HEK293 (cell line): Measurements from ENCODE around the gene STN1.

Experiments used
- CTCF ChIA-PET: fragments of 350-600 bp; formaldehyde crosslinking; extraction: SDS; loops from one replicate; lab custom pipeline; 2021; ENCODE audit warnings: antibody characterized with exemption; lab: Yijun Ruan, JAX
- POLR2A ChIA-PET: fragments of 300-600 bp; formaldehyde crosslinking; extraction: SDS; loops from one replicate; lab custom pipeline; 2020; ENCODE audit warnings: antibody characterized with exemption, inconsistent platforms; lab: Yijun Ruan, JAX
- H3K27ac ChIP-seq: fragments of 200-500 bp; sonication (Bioruptor generic); 2 replicates; pipeline ENCODE4 v1.5.1; 2014; ENCODE audit warnings: low read depth, low read length, control low read depth, inconsistent platforms; ENCODE audit errors: extremely low read depth
- H3K36me3 ChIP-seq, 2 experiments: fragments of 200-500 bp in 1 of 2; sonication (Bioruptor generic) in 1 of 2; 1 replicate in 1 of 2; 2 replicates in 1 of 2; pipeline ENCODE4 v1.5.1; 2014 to 2017; ENCODE audit warnings: inconsistent platforms in 2 of 2, low read length in 2 of 2; ENCODE audit not compliant: control insufficient read depth in 2 of 2, insufficient read depth in 1 of 2
- H3K4me1 ChIP-seq: fragments of 200-500 bp; sonication (Bioruptor generic); 2 replicates; pipeline ENCODE4 v1.5.1; 2014; ENCODE audit warnings: mild to moderate bottlenecking, low read length, inconsistent platforms; ENCODE audit not compliant: control insufficient read depth, insufficient read depth
- H3K4me3 ChIP-seq: 2 replicates; pipeline ENCODE4 v1.5.1; 2011; ENCODE audit warnings: low read depth, mild to moderate bottlenecking, control low read depth, low read length, moderate library complexity
- H3K9me3 ChIP-seq: fragments of 200-500 bp; sonication (Bioruptor generic); 2 replicates; pipeline ENCODE4 v1.5.1; 2014; ENCODE audit warnings: low read depth, low read length, inconsistent platforms; ENCODE audit not compliant: control insufficient read depth, insufficient read depth
- GLIS2 ChIP-seq: fragments of 450-650 bp; formaldehyde crosslinking; IDR thresholded peaks from 2 replicates; pipeline ENCODE4 v1.5.1; 2016; ENCODE audit warnings: missing biosample characterization, missing genetic modification characterization
- HOXA7 ChIP-seq: sonication (generic); formaldehyde crosslinking; IDR thresholded peaks from 2 replicates; pipeline ENCODE4 v1.8.1; 2022; ENCODE audit warnings: missing genetic modification reagents, borderline replicate concordance
- SCRT1 ChIP-seq: fragments of 450-650 bp; formaldehyde crosslinking; IDR thresholded peaks from 2 replicates; pipeline ENCODE4 v1.5.1; 2016; ENCODE audit warnings: missing biosample characterization, missing genetic modification characterization, borderline replicate concordance
- SP2 ChIP-seq: fragments of 450-650 bp; formaldehyde crosslinking; IDR thresholded peaks from 2 replicates; pipeline ENCODE4 v1.5.1; 2016; ENCODE audit warnings: missing biosample characterization, missing genetic modification characterization
- SP3 ChIP-seq: fragments of 450-650 bp; formaldehyde crosslinking; IDR thresholded peaks from 2 replicates; pipeline ENCODE4 v1.5.1; 2016; ENCODE audit warnings: missing biosample characterization, missing genetic modification characterization
- ZNF132 ChIP-seq: fragments of 450-650 bp; formaldehyde crosslinking; IDR thresholded peaks from 2 replicates; pipeline ENCODE4 v1.5.1; 2017; ENCODE audit warnings: missing biosample characterization, missing genetic modification characterization, borderline replicate concordance
- ZNF2 ChIP-seq: fragments of 450-650 bp; formaldehyde crosslinking; IDR thresholded peaks from 2 replicates; pipeline ENCODE4 v1.5.1; 2016; ENCODE audit warnings: missing biosample characterization, missing genetic modification characterization
- ZNF239 ChIP-seq: fragments of 450-650 bp; formaldehyde crosslinking; IDR thresholded peaks from 2 replicates; pipeline ENCODE4 v1.5.1; 2016; ENCODE audit warnings: missing biosample characterization, missing genetic modification characterization
- ZNF311 ChIP-seq: fragments of 450-650 bp; formaldehyde crosslinking; IDR thresholded peaks from 2 replicates; pipeline ENCODE4 v1.5.1; 2017; ENCODE audit warnings: missing biosample characterization, missing genetic modification characterization, borderline replicate concordance
- ZNF350 ChIP-seq: fragments of 450-650 bp; formaldehyde crosslinking; IDR thresholded peaks from 2 replicates; pipeline ENCODE4 v1.5.0; 2017; ENCODE audit warnings: missing biosample characterization, mild to moderate bottlenecking, missing genetic modification characterization
- ZNF394 ChIP-seq: fragments of 450-650 bp; formaldehyde crosslinking; IDR thresholded peaks from 2 replicates; pipeline ENCODE4 v1.5.1; 2016; ENCODE audit warnings: missing biosample characterization, missing genetic modification characterization, mild to moderate bottlenecking, moderate library complexity, borderline replicate concordance
- ZNF423 ChIP-seq: fragments of 450-650 bp; formaldehyde crosslinking; IDR thresholded peaks from 2 replicates; pipeline ENCODE4 v1.5.1; 2016; ENCODE audit warnings: missing biosample characterization, missing genetic modification characterization
- ZNF433 ChIP-seq: fragments of 450-650 bp; formaldehyde crosslinking; IDR thresholded peaks from 2 replicates; pipeline ENCODE4 v1.5.1; 2016; ENCODE audit warnings: missing biosample characterization, missing genetic modification characterization, low read depth
- ZNF48 ChIP-seq: fragments of 450-650 bp; formaldehyde crosslinking; IDR thresholded peaks from 2 replicates; pipeline ENCODE4 v1.5.1; 2016; ENCODE audit warnings: missing biosample characterization, missing genetic modification characterization
- ZNF501 ChIP-seq: fragments of 450-650 bp; formaldehyde crosslinking; IDR thresholded peaks from 2 replicates; pipeline ENCODE4 v1.5.1; 2016; ENCODE audit warnings: missing biosample characterization, missing genetic modification characterization
- ZNF549 ChIP-seq: fragments of 450-650 bp; IDR thresholded peaks from 2 replicates; pipeline ENCODE4 v1.5.1; 2018; ENCODE audit warnings: missing biosample characterization, missing genetic modification characterization, mild to moderate bottlenecking, inconsistent platforms, moderate library complexity
- ZNF561 ChIP-seq: fragments of 450-650 bp; IDR thresholded peaks from 2 replicates; pipeline ENCODE4 v1.5.1; 2018; ENCODE audit warnings: missing biosample characterization, missing genetic modification characterization, borderline replicate concordance
- ZNF777 ChIP-seq: fragments of 450-650 bp; formaldehyde crosslinking; IDR thresholded peaks from 2 replicates; pipeline ENCODE4 v1.5.1; 2017; ENCODE audit warnings: missing biosample characterization, missing genetic modification characterization, borderline replicate concordance
- ZNF830 ChIP-seq: fragments of 450-650 bp; IDR thresholded peaks from 2 replicates; pipeline ENCODE4 v1.5.0; 2018; ENCODE audit warnings: missing biosample characterization, missing genetic modification characterization, low read depth, mild to moderate bottlenecking, moderate library complexity
- ZSCAN30 ChIP-seq: fragments of 450-650 bp; IDR thresholded peaks from 2 replicates; pipeline ENCODE4 v1.5.1; 2018; ENCODE audit warnings: missing biosample characterization, mild to moderate bottlenecking, missing genetic modification characterization, moderate library complexity
- TF ChIP-seq, protein P1 (sequence below): fragments of 450-650 bp; formaldehyde crosslinking; IDR thresholded peaks from 2 replicates; pipeline ENCODE4 v1.5.1; 2016; ENCODE audit warnings: missing biosample characterization, missing genetic modification characterization, low read depth
- TF ChIP-seq, protein P2 (sequence below): fragments of 450-650 bp; formaldehyde crosslinking; IDR thresholded peaks from 2 replicates; pipeline ENCODE4 v1.5.1; 2016; ENCODE audit warnings: missing biosample characterization, missing genetic modification characterization

The STN1 gene

GRCh38 chr10:103911021-103911459, 6.9 kb downstream of the STN1 start:
- Histone ChIP-seq H3K27ac (no peak overlapping the region), H3K4me3 (no peak overlapping the region), H3K9me3 (no peaks in the 10 kb centered on the region), H3K36me3 (peaks cover 0 to 11% of the 10 kb centered on the region in 2 experiments; a peak in 1 of 3 replicates), H3K4me1 (peaks cover 8% of the 10 kb centered on the region; the same call in 1 of the 2 replicates)
- ChIA-PET POLR2A (no interaction called here), CTCF (interaction anchor here (0.6 to 0.7 kb wide), 3 partner anchors 21 to 439 kb away, joined by 3 to 5 read pairs (median 4); no protein-coding TSS in a partner anchor)
- TF ChIP-seq ZNF132 (tag by site-specific recombination) (no peak), ZNF394 (tag by site-specific recombination) (no peak), ZNF561 (no peak), GLIS2 (no peak), SP2 (no peak), SCRT1 (no peak)
- TF ChIP-seq, protein P1, sequence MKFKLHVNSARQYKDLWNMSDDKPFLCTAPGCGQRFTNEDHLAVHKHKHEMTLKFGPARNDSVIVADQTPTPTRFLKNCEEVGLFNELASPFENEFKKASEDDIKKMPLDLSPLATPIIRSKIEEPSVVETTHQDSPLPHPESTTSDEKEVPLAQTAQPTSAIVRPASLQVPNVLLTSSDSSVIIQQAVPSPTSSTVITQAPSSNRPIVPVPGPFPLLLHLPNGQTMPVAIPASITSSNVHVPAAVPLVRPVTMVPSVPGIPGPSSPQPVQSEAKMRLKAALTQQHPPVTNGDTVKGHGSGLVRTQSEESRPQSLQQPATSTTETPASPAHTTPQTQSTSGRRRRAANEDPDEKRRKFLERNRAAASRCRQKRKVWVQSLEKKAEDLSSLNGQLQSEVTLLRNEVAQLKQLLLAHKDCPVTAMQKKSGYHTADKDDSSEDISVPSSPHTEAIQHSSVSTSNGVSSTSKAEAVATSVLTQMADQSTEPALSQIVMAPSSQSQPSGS (tag by site-specific recombination): no peak

- CTCF ChIA-PET: interaction anchor here (0.6 to 1.5 kb wide), 4 partner anchors 21 to 440 kb away, joined by 3 to 5 read pairs (median 4); no protein-coding TSS in a partner anchor
Observed at GRCh38 chr10:103910442-103911012, 7.5 kb downstream of the STN1 start.

GRCh38 chr10:103905441-103905840, 12.5 kb downstream of the STN1 start:
- CTCF ChIA-PET: no interaction called here
- Histone ChIP-seq H3K4me1 (peaks cover 5% of the 10 kb centered on the region; the same call in 1 of the 2 replicates), H3K4me3 (no peak overlapping the region), H3K36me3 (peaks cover 0 to 14% of the 10 kb centered on the region in 2 experiments; a peak in 2 of 3 replicates), H3K9me3 (no peaks in the 10 kb centered on the region), H3K27ac (no peak overlapping the region)
- POLR2A ChIA-PET: no interaction called here
- TF ChIP-seq ZNF239 (no peak), ZNF48 (no peak), ZSCAN30 (tag by site-specific recombination) (no peak), ZNF350 (tag by site-specific recombination) (no peak)

More at GRCh38 chr10:103910442-103911012, 7.5 kb downstream of the STN1 start:
- TF ChIP-seq ZNF501 (tag by site-specific recombination) (no peak), HOXA7 (CRISPR knock-in tag) (no peak), ZNF423 (tag by site-specific recombination) (no peak), SP2 (no peak), ZNF2 (tag by site-specific recombination) (no peak), ZNF830 (tag by site-specific recombination) (no peak), ZNF311 (no peak), ZNF433 (no peak), ZNF549 (no peak), SP3 (tag by site-specific recombination) (no peak), GLIS2 (no peak), ZNF777 (no peak)
- TF ChIP-seq, protein P2, sequence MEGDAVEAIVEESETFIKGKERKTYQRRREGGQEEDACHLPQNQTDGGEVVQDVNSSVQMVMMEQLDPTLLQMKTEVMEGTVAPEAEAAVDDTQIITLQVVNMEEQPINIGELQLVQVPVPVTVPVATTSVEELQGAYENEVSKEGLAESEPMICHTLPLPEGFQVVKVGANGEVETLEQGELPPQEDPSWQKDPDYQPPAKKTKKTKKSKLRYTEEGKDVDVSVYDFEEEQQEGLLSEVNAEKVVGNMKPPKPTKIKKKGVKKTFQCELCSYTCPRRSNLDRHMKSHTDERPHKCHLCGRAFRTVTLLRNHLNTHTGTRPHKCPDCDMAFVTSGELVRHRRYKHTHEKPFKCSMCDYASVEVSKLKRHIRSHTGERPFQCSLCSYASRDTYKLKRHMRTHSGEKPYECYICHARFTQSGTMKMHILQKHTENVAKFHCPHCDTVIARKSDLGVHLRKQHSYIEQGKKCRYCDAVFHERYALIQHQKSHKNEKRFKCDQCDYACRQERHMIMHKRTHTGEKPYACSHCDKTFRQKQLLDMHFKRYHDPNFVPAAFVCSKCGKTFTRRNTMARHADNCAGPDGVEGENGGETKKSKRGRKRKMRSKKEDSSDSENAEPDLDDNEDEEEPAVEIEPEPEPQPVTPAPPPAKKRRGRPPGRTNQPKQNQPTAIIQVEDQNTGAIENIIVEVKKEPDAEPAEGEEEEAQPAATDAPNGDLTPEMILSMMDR: no peak
- TF ChIP-seq, protein P1 (tag by site-specific recombination): no peak
- Histone ChIP-seq H3K4me3 (no peak overlapping the region), H3K36me3 (peaks cover 0 to 7% of the 10 kb centered on the region in 2 experiments; a peak in 1 of 3 replicates), H3K27ac (no peak overlapping the region), H3K9me3 (no peaks in the 10 kb centered on the region), H3K4me1 (peaks cover 5% of the 10 kb centered on the region; the same call in 1 of the 2 replicates)
- POLR2A ChIA-PET: no interaction called here
